ENCODE results near the gene NCAM1. TPM values are rescaled to one million over a fixed set of nuclear protein-coding genes. Genes with fewer than 3 reads are reported as not detected.

NCAM1 gene
- total RNA-seq, 2 experiments from 2014 or later = 0.34 TPM; not detected in 1

GRCh38 chr11:113137713-113138529 is 176.7 kb downstream of the NCAM1 start:
- POLR2A ChIA-PET = no interaction called here
- Histone ChIP-seq H3K27me3 (ENCODE audit: control insufficient read depth in 1 of 2, insufficient read depth in 2 of 2, low read length in 2 of 2) (peaks cover 0 to 12% of the 10 kb centered on the region in 2 experiments), H3K27ac (ENCODE audit: low read depth in 1 of 2, low read length in 2 of 2) (no peak overlapping the region), H3K9me3 (ENCODE audit: control insufficient read depth in 1 of 2, insufficient read depth in 1 of 2, low read length in 2 of 2) (no peaks in the 10 kb centered on the region), H3K4me3 (ENCODE audit: low read length) (no peak overlapping the region), H3K4me1 (ENCODE audit: insufficient read depth, low read length) (no peaks in the 10 kb centered on the region), H3K36me3 (ENCODE audit: insufficient read depth, low read length) (no peaks in the 10 kb centered on the region)
- Mint-ChIP-seq H3K36me3 (ENCODE audit: low read depth) (no peaks in the 10 kb centered on the region), H3K27me3 (peaks cover 50% of the 10 kb centered on the region), H3K9me3 (no peaks in the 10 kb centered on the region), H3K4me3 (no peak overlapping the region), H3K27ac (no peak overlapping the region), H3K4me1 (ENCODE audit: low read depth) (no peaks in the 10 kb centered on the region)
- DNase-seq (no peak), ATAC-seq (ENCODE audit: poor library complexity) (no peak)
- CTCF ChIA-PET = no interaction called here
- no peak for TF ChIP-seq CTCF (IDR thresholded peaks at IDR 0.05)
- intact Hi-C loops (cut with DNase I, micrococcal nuclease) = no loop called here

GRCh38 chr11:113138731-113139130 is 177.5 kb downstream of the NCAM1 start:
- Mint-ChIP-seq H3K27ac (no peak overlapping the region), H3K9me3 (no peaks in the 10 kb centered on the region), H3K36me3 (ENCODE audit: low read depth) (no peaks in the 10 kb centered on the region), H3K27me3 (peaks cover 52% of the 10 kb centered on the region), H3K4me1 (ENCODE audit: low read depth) (no peaks in the 10 kb centered on the region), H3K4me3 (no peak overlapping the region)
- ChIA-PET POLR2A (no interaction called here), CTCF (no interaction called here)
- no peak for ATAC-seq (ENCODE audit: poor library complexity)
- no peak for DNase-seq
- TF ChIP-seq CTCF (IDR thresholded peaks at IDR 0.05) = no peak
- Histone ChIP-seq H3K36me3 (ENCODE audit: insufficient read depth, low read length) (no peaks in the 10 kb centered on the region), H3K27me3 (ENCODE audit: control insufficient read depth in 1 of 2, insufficient read depth in 2 of 2, low read length in 2 of 2) (peaks cover 0 to 12% of the 10 kb centered on the region in 2 experiments), H3K4me1 (ENCODE audit: insufficient read depth, low read length) (no peaks in the 10 kb centered on the region), H3K4me3 (ENCODE audit: low read length) (no peak overlapping the region), H3K9me3 (ENCODE audit: control insufficient read depth in 1 of 2, insufficient read depth in 1 of 2, low read length in 2 of 2) (no peaks in the 10 kb centered on the region), H3K27ac (ENCODE audit: low read depth in 1 of 2, low read length in 2 of 2) (no peak overlapping the region)
- intact Hi-C loops (cut with DNase I, micrococcal nuclease) = no loop called here

- H3K4me3 Mint-ChIP-seq = no peak overlapping the region
- no peak for DNase-seq
- POLR2A ChIA-PET = no interaction called here
Measured at GRCh38 chr11:113141010-113141409, 179.8 kb downstream of the NCAM1 start.

More at GRCh38 chr11:113141010-113141409, 179.8 kb downstream of the NCAM1 start:
- no peak overlapping the region for H3K27ac ChIP-seq (ENCODE audit: low read depth in 1 of 2, low read length in 2 of 2)
- Mint-ChIP-seq H3K9me3 (no peaks in the 10 kb centered on the region), H3K4me1 (ENCODE audit: low read depth) (no peaks in the 10 kb centered on the region), H3K36me3 (ENCODE audit: low read depth) (no peaks in the 10 kb centered on the region), H3K27me3 (peaks cover 51% of the 10 kb centered on the region), H3K27ac (no peak overlapping the region)
- intact Hi-C loops (cut with DNase I, micrococcal nuclease) = no loop called here
- TF ChIP-seq CTCF (IDR thresholded peaks at IDR 0.05) = no peak
- no peak for ATAC-seq (ENCODE audit: poor library complexity)
- no peaks in the 10 kb centered on the region for H3K36me3 ChIP-seq (ENCODE audit: insufficient read depth, low read length)
- no peaks in the 10 kb centered on the region for H3K4me1 ChIP-seq (ENCODE audit: insufficient read depth, low read length)
- no peaks in the 10 kb centered on the region for H3K9me3 ChIP-seq (ENCODE audit: control insufficient read depth in 1 of 2, insufficient read depth in 1 of 2, low read length in 2 of 2)
- no peak overlapping the region for H3K4me3 ChIP-seq (ENCODE audit: low read length)
- H3K27me3 ChIP-seq (ENCODE audit: control insufficient read depth in 1 of 2, insufficient read depth in 2 of 2, low read length in 2 of 2) = peaks cover 0 to 12% of the 10 kb centered on the region in 2 experiments
- CTCF ChIA-PET = no interaction called here
